ENCODE results near the gene PCBP3.

The PCBP3 gene

DNA sequence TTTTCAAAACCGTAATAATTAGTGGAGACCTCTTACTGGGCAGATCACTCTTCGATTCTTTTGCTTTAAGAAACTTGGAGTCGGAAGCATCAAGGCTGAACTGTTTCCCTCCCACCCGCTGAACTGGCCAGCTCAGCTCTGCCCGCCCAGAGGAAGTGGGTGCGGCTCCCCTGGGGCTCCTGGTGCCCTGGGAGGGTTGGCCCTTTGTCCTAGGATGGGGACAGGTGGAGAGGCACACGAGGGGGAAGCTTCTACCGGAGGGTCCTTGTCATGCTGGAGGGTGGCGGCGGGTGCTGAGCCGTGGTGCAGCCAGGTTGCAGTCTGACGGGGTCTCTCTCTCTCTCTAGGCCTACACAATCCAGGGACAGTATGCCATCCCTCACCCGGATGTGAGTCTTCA, 273.7 kb downstream of the PCBP3 start:
- TF ChIP-seq, protein P1, sequence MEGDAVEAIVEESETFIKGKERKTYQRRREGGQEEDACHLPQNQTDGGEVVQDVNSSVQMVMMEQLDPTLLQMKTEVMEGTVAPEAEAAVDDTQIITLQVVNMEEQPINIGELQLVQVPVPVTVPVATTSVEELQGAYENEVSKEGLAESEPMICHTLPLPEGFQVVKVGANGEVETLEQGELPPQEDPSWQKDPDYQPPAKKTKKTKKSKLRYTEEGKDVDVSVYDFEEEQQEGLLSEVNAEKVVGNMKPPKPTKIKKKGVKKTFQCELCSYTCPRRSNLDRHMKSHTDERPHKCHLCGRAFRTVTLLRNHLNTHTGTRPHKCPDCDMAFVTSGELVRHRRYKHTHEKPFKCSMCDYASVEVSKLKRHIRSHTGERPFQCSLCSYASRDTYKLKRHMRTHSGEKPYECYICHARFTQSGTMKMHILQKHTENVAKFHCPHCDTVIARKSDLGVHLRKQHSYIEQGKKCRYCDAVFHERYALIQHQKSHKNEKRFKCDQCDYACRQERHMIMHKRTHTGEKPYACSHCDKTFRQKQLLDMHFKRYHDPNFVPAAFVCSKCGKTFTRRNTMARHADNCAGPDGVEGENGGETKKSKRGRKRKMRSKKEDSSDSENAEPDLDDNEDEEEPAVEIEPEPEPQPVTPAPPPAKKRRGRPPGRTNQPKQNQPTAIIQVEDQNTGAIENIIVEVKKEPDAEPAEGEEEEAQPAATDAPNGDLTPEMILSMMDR (IDR thresholded peaks at IDR 0.05), result no peak

DNA sequence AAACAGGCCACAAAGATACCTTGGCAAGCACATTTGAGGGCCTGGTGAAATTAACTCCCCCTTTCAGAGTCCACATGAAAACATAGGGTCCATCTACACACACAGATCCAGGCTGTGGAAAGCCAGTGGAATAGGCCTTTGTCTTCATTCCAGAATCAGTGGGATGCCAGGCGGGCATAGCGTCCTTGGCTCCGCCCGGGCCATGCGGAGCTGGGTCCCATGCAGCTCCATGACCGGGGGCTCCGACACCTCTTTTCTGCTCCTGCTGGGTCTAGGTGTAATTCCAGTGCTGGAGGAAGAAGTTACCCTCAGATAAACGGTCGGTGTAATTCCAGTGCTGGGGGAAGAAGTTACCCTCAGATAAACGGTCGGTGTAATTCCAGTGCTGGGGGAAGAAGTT, 274.5 kb downstream of the PCBP3 start:
- TF ChIP-seq, protein P1 (IDR thresholded peaks at IDR 0.05), result no peak

DNA sequence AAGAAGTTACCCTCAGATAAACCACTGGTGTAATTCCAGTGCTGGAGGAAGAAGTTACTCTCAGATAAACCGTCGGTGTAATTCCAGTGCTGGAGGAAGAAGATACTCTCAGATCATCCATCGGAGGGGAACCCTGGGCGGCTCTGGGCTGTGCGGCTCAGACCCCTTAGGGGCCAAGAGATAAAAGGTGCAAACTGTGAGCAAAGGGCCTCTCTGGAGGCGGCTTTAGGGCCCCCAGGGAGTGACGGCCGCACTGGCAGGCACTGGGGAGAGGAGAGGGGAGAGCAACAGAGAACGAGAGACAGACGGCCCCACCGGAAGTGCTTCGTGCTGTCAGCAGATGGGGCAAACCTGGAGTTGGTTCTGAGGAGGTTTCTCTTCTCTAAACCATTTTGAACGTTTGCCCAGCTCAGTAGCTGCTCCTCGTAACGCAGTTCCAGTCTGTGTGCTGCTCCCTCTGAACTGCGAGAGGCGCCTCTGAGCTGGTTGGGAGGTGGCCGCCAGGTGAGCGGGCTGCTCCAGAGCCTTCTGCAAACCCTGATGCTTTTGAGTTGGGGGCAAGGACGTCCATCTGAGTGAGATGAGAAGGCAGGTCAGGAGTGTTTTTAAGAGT, 275.4 kb downstream of the PCBP3 start:
- TF ChIP-seq, protein P1 (IDR thresholded peaks at IDR 0.05), result no peak

DNA sequence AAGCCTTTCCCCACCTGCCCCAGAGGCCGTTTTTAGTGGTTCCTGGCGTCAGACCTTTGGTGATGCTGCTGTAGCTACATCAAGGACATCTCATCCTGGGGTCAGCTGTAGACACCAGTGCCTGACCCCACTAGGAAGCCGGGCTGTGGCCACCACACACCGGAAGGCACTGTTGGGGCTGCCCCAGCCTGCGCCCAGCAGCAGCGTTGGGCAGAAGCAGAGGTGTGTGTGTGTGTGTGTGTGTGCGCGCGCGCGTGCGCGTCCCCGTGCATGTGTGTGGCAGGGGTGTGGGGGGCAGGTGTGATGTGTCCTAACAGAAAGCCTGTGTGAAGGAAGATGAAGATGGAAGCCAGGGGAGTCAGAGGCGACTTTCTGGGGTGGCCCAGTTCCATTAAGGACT, 276.1 kb downstream of the PCBP3 start:
- TF ChIP-seq, protein P1 (IDR thresholded peaks at IDR 0.05), result no peak

DNA sequence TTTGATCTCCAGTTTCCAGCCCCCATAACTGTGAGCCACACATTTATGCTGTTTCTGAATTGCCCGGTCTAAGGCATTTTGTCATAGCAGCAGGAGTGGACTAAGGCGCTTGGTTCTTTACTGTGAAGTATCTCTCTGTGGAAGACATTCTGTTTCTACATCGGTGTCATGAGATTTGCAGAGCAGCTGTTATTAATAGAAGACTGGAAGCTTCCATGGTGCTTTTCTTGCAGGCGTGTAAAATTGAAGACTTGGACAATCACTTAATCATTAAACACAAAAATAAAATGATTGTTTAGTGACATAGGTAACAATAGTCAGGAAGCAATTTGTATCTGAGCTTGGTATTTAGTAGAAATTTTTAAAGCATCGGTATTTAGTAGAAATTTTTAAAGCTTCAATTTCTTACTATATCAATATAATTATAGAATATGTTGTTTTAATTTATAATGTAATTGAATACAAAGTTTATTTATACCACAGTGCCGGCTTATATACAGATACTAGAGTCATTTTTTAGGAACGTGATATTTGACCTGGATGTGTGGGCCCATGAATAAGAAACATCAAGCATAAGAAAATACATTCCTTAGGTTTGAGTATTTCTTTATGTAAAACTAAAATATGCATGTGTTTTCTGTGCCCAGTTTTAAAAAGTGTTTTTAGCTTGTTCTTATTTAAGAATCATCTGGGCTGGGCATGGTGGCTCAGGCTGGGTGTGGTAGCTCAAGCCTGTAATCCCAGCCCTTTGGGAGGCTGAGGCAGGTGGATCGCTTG, 277.5 kb downstream of the PCBP3 start:
- TF ChIP-seq, protein P1 (IDR thresholded peaks at IDR 0.05), result no peak

DNA sequence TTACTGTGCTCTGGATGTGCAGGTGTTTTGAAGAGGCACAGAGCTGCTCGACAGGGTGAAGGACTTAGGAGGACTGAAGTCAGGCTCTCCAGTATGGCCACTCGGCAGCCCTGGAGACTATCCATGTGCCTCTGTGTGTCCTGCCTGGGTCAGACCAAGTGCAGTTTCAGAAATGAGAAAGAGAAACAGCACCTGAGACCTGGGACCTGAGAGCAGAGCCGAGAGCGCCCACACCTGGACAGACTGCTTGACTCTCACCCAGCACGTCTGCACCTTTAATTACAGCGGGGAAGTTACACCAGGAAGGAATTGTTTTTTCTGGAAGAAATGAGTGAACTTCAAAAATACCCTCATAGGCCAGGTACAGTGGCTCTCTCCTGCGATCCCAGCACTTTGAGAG, 278.4 kb downstream of the PCBP3 start:
- TF ChIP-seq, protein P1 (IDR thresholded peaks at IDR 0.05), result no peak

DNA sequence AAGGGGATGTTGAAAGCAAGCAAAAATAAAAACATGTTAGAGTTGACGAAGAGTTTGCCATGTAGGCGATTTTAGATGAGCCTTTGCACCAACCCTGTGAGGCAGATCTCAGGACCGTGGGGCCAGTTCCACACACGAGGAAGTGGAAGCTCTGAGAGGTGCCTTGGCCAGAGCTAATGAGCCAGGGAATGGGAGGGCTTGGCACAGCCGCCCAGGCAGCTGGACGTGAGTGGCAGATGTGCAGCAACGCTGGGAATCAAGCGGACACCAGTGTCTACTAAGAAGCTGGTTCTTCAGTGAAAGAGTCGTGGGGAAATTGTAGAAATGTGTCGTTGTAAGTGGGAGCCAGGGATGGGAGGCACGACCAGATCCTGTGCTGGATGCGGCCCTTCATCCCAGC, 279.1 kb downstream of the PCBP3 start:
- TF ChIP-seq, protein P1 (IDR thresholded peaks at IDR 0.05), result no peak

All from LNCAP (cell line).